H9 (cell line): ENCODE data around the gene BIN1. TPM values are rescaled to one million over a fixed set of nuclear protein-coding genes. Genes with fewer than 3 reads are reported as not detected.

Experiments used
- DNase-seq: peaks from one replicate; pipeline ENCODE4 v3.0.0-alpha.2; 2017
- H2AFZ ChIP-seq: one replicate; pipeline ENCODE4 v1.6.1; 2013; ENCODE audit warnings: mild to moderate bottlenecking, low read length, control low read depth, moderate library complexity
- H2AK5ac ChIP-seq: 2 replicates; pipeline ENCODE4 v1.6.1; 2013; ENCODE audit warnings: low read length, control low read depth, mixed read lengths; ENCODE audit not compliant: insufficient read length
- H2BK120ac ChIP-seq: one replicate; pipeline ENCODE4 v1.6.1; 2013; ENCODE audit warnings: low read depth, mild to moderate bottlenecking, low read length, control low read depth, inconsistent platforms; ENCODE audit not compliant: poor library complexity, severe bottlenecking
- H2BK12ac ChIP-seq: 2 replicates; pipeline ENCODE4 v1.6.1; 2013; ENCODE audit warnings: low read length, control low read depth, mixed read lengths, low read depth; ENCODE audit not compliant: insufficient read length
- H2BK15ac ChIP-seq: 2 replicates; pipeline ENCODE4 v1.6.1; 2013; ENCODE audit warnings: low read depth, low read length, control low read depth
- H2BK20ac ChIP-seq: one replicate; pipeline ENCODE4 v1.6.1; 2013; ENCODE audit warnings: low read depth, mild to moderate bottlenecking, low read length, control low read depth, inconsistent platforms; ENCODE audit not compliant: poor library complexity, severe bottlenecking
- H2BK5ac ChIP-seq: 2 replicates; pipeline ENCODE4 v1.6.1; 2013; ENCODE audit warnings: low read length, control low read depth, mixed read lengths; ENCODE audit not compliant: insufficient read length
- H3K14ac ChIP-seq: 2 replicates; pipeline ENCODE4 v1.6.1; 2013; ENCODE audit warnings: low read length, control low read depth; ENCODE audit not compliant: insufficient read depth
- H3K18ac ChIP-seq: 2 replicates; pipeline ENCODE4 v1.6.1; 2013; ENCODE audit warnings: low read depth, mild to moderate bottlenecking, mixed read lengths, low read length, control low read depth; ENCODE audit not compliant: insufficient read length
- H3K23ac ChIP-seq: 2 replicates; pipeline ENCODE4 v1.6.1; 2013; ENCODE audit warnings: low read length, control low read depth, mixed read lengths, low read depth; ENCODE audit not compliant: insufficient read length
- H3K23me2 ChIP-seq: 2 replicates; pipeline ENCODE4 v1.6.1; 2013; ENCODE audit warnings: low read depth, mild to moderate bottlenecking, mixed read lengths, low read length, control low read depth; ENCODE audit not compliant: insufficient read length, poor library complexity, severe bottlenecking
- H3K27ac ChIP-seq: 2 replicates; pipeline ENCODE4 v1.5.1; 2013; ENCODE audit warnings: low read length, control low read depth, mixed read lengths, low read depth; ENCODE audit not compliant: insufficient read length
- H3K27me3 ChIP-seq: 2 replicates; pipeline ENCODE4 v1.6.1; 2013; ENCODE audit warnings: low read length, control low read depth, inconsistent platforms; ENCODE audit not compliant: insufficient read depth
- H3K4ac ChIP-seq: 2 replicates; pipeline ENCODE4 v1.6.1; 2013; ENCODE audit warnings: low read depth, mild to moderate bottlenecking, control low read depth, inconsistent platforms, low read length, moderate library complexity
- H3K4me1 ChIP-seq: 2 replicates; pipeline ENCODE4 v1.6.1; 2013; ENCODE audit warnings: low read length, control low read depth, inconsistent platforms; ENCODE audit not compliant: insufficient read depth
- H3K4me2 ChIP-seq: 2 replicates; pipeline ENCODE4 v1.6.1; 2013; ENCODE audit warnings: low read length, control low read depth, mixed read lengths; ENCODE audit not compliant: insufficient read length, insufficient read depth
- H3K56ac ChIP-seq: 2 replicates; pipeline ENCODE4 v1.6.1; 2013; ENCODE audit warnings: low read depth, mild to moderate bottlenecking, mixed read lengths, low read length, control low read depth; ENCODE audit not compliant: insufficient read length
- H3K79me1 ChIP-seq: 2 replicates; pipeline ENCODE4 v1.6.1; 2013; ENCODE audit warnings: low read depth, mild to moderate bottlenecking, moderate library complexity, low read length, control low read depth, inconsistent platforms; ENCODE audit not compliant: insufficient read depth, poor library complexity, severe bottlenecking
- H3K79me2 ChIP-seq: 2 replicates; pipeline ENCODE4 v1.6.1; 2013; ENCODE audit warnings: low read length, control low read depth, inconsistent platforms; ENCODE audit not compliant: insufficient read depth
- H3K9ac ChIP-seq: 2 replicates; pipeline ENCODE4 v1.6.1; 2013; ENCODE audit warnings: low read length, control low read depth, mixed read lengths; ENCODE audit not compliant: insufficient read length; ENCODE audit errors: extremely low read depth
- H3K9me3 ChIP-seq: one replicate; pipeline ENCODE4 v1.6.1; 2013; ENCODE audit warnings: low read depth, low read length, inconsistent platforms; ENCODE audit not compliant: control insufficient read depth
- H3T11ph ChIP-seq: one replicate; pipeline ENCODE4 v1.6.1; 2013; ENCODE audit warnings: mild to moderate bottlenecking, low read length, control low read depth, inconsistent platforms
- H4K20me1 ChIP-seq: one replicate; pipeline ENCODE4 v1.6.1; 2013; ENCODE audit not compliant: control insufficient read depth, insufficient read length, insufficient read depth
- H4K5ac ChIP-seq: 2 replicates; pipeline ENCODE4 v1.6.1; 2013; ENCODE audit warnings: low read depth, mild to moderate bottlenecking, mixed read lengths, low read length, control low read depth; ENCODE audit not compliant: insufficient read length
- H4K8ac ChIP-seq: replicated peaks from 2 replicates; pipeline ENCODE4 v1.6.1; 2013; ENCODE audit warnings: low read length, control low read depth, mixed read lengths, low read depth; ENCODE audit not compliant: insufficient read length
- H4K91ac ChIP-seq: 2 replicates; pipeline ENCODE4 v1.6.1; 2013; ENCODE audit warnings: low read depth, mild to moderate bottlenecking, moderate library complexity, mixed read lengths, low read length, control low read depth; ENCODE audit not compliant: insufficient read length
- H3K27ac Mint-ChIP-seq, 3 experiments: 2 replicates in 2 of 3; 3 replicates in 1 of 3; pipeline ENCODE4 v1.8.0; 2020 to 2021; ENCODE audit warnings: mixed read lengths in 3 of 3, mild to moderate bottlenecking in 1 of 3, moderate library complexity in 1 of 3
- H3K27me3 Mint-ChIP-seq: 2 replicates; pipeline ENCODE4 v1.8.0; 2021; ENCODE audit warnings: low read depth, mild to moderate bottlenecking, moderate library complexity, mixed read lengths
- H3K36me3 Mint-ChIP-seq, 3 experiments: 2 replicates in 2 of 3; 3 replicates in 1 of 3; pipeline ENCODE4 v1.8.0; 2020 to 2021; ENCODE audit warnings: low read depth in 3 of 3, mixed read lengths in 3 of 3; ENCODE audit not compliant: insufficient read depth in 1 of 3
- H3K4me1 Mint-ChIP-seq, 2 experiments: 2 replicates each; pipeline ENCODE4 v1.8.0; 2020; ENCODE audit warnings: mixed read lengths in 2 of 2
- H3K4me3 Mint-ChIP-seq, 2 experiments: 2 replicates in 1 of 2; 3 replicates in 1 of 2; pipeline ENCODE4 v1.8.0; 2020 to 2021; ENCODE audit warnings: mild to moderate bottlenecking in 2 of 2, mixed read lengths in 2 of 2, moderate library complexity in 1 of 2
- H3K9me3 Mint-ChIP-seq, 2 experiments: 2 replicates in 1 of 2; 3 replicates in 1 of 2; pipeline ENCODE4 v1.8.0; 2020; ENCODE audit warnings: mild to moderate bottlenecking in 2 of 2, mixed read lengths in 2 of 2, moderate library complexity in 1 of 2
- CTCF ChIP-seq: fragments of 200-600 bp; sonication (generic); conservative IDR thresholded peaks from 3 replicates; pipeline ENCODE4 v1.8.0; 2021; ENCODE audit warnings: antibody characterized with exemption, mild to moderate bottlenecking
- WGBS: extraction: QIAGEN DNeasy Blood & Tissue Kit; methylation state at CpG from one replicate; pipeline ENCODE4 v1.1.7; 2013; ENCODE audit warnings: missing lambda C conversion rate, low lambda C conversion rate, mixed read lengths; ENCODE audit not compliant: insufficient read length; ENCODE audit errors: extremely low coverage; 5-methylcytosine and 5-hydroxymethylcytosine counted together
- total RNA-seq: library from RNA; stranded (reverse); gene quantifications from 2 replicates; pipeline ENCODE4 v1.2.1, GENCODE V29; 2021

The BIN1 gene
- total RNA-seq, 1 experiment from 2014 or later = 32.0 TPM

- no peak for DNase-seq
- no peak overlapping the region for H3K4me2 ChIP-seq
- H2BK12ac ChIP-seq = no peak overlapping the region
- no peak overlapping the region for H4K8ac ChIP-seq
- H3K9me3 ChIP-seq = no peaks in the 10 kb centered on the region
- H4K5ac ChIP-seq = no peak overlapping the region
- Mint-ChIP-seq H3K4me3 (no peak overlapping the region), H3K36me3 (no peaks in the 10 kb centered on the region; a peak in 2 of 7 replicates), H3K27ac (no peak overlapping the region), H3K9me3 (peaks cover 0 to 5% of the 10 kb centered on the region in 2 experiments; a peak in 2 of 5 replicates), H3K4me1 (peaks cover 9% of the 10 kb centered on the region in 2 experiments), H3K27me3 (peaks cover 1% of the 10 kb centered on the region; the same call in 1 of the 2 replicates)
- H4K91ac ChIP-seq = no peak overlapping the region
- no peak overlapping the region for H3K23ac ChIP-seq
- H2AFZ ChIP-seq = no peak overlapping the region
- no peak overlapping the region for H3K14ac ChIP-seq
- no peak overlapping the region for H2BK20ac ChIP-seq
- no peak overlapping the region for H3K4ac ChIP-seq
- no peaks in the 10 kb centered on the region for H3K79me2 ChIP-seq
- no peak overlapping the region for H3K56ac ChIP-seq
- H3K27ac ChIP-seq = no peak overlapping the region
- H3K18ac ChIP-seq = no peak overlapping the region
- H3T11ph ChIP-seq = no peak overlapping the region
- H3K79me1 ChIP-seq = no peaks in the 10 kb centered on the region
- H3K9ac ChIP-seq = no peak overlapping the region
- no CpG with 5 or more reads among the region's 11 CpGs for WGBS
- H4K20me1 ChIP-seq = no peaks in the 10 kb centered on the region
- no peaks in the 10 kb centered on the region for H3K23me2 ChIP-seq
- H2BK5ac ChIP-seq = no peak overlapping the region
- H3K27me3 ChIP-seq = no peaks in the 10 kb centered on the region
- H2AK5ac ChIP-seq = no peak overlapping the region
- no peak overlapping the region for H2BK120ac ChIP-seq
- H3K4me1 ChIP-seq = no peaks in the 10 kb centered on the region
- no peak for TF ChIP-seq CTCF
- no peak overlapping the region for H2BK15ac ChIP-seq
Observed at GRCh38 chr2:127129937-127130336, 23.0 kb upstream of the BIN1 start.
